Loucy (cell line): ENCODE measurements around the gene METTL15.

Source experiments
- H2AFZ ChIP-seq: fragments of 200-600 bp; sonication (generic); 2 replicates; pipeline ENCODE4 v1.6.0; 2016; ENCODE audit warnings: antibody characterized with exemption, mild to moderate bottlenecking, low read length, moderate library complexity
- H3F3A ChIP-seq: fragments of 200-600 bp; 2 replicates; pipeline ENCODE4 v1.6.0; 2016; ENCODE audit warnings: antibody characterized with exemption, low read depth, mild to moderate bottlenecking
- H3K27me3 ChIP-seq: fragments of 200-600 bp; sonication (generic); 2 replicates; pipeline ENCODE4 v1.6.1; 2014; ENCODE audit warnings: low read length, mild to moderate bottlenecking; ENCODE audit not compliant: insufficient read depth, poor library complexity, severe bottlenecking
- H3K36me3 ChIP-seq: fragments of 200-600 bp; sonication (generic); 2 replicates; pipeline ENCODE4 v1.6.1; 2016; ENCODE audit warnings: low read length; ENCODE audit not compliant: insufficient read depth
- H3K4me1 ChIP-seq: fragments of 200-600 bp; sonication (generic); 2 replicates; pipeline ENCODE4 v1.5.1; 2014; ENCODE audit warnings: low read length, mild to moderate bottlenecking; ENCODE audit not compliant: insufficient read depth, poor library complexity, severe bottlenecking
- H3K4me2 ChIP-seq: fragments of 200-600 bp; sonication (generic); 2 replicates; pipeline ENCODE4 v1.6.0; 2014; ENCODE audit warnings: antibody characterized with exemption, low read length, low read depth, mild to moderate bottlenecking; ENCODE audit not compliant: poor library complexity, severe bottlenecking
- H3K4me3 ChIP-seq: fragments of 200-600 bp; sonication (generic); 2 replicates; pipeline ENCODE4 v1.5.1; 2014; ENCODE audit warnings: low read length, mild to moderate bottlenecking, mixed read lengths; ENCODE audit not compliant: poor library complexity, severe bottlenecking
- H3K79me2 ChIP-seq: fragments of 200-600 bp; sonication (generic); 2 replicates; pipeline ENCODE4 v1.6.1; 2014; ENCODE audit warnings: low read length; ENCODE audit not compliant: insufficient read depth
- H3K9ac ChIP-seq: fragments of 200-600 bp; sonication (generic); 2 replicates; pipeline ENCODE4 v1.6.0; 2014; ENCODE audit warnings: mild to moderate bottlenecking, low read depth, low read length, moderate library complexity; ENCODE audit not compliant: poor library complexity, severe bottlenecking
- H3K9me2 ChIP-seq: fragments of 200-600 bp; sonication (generic); replicated peaks from 2 replicates; pipeline ENCODE4 v1.6.1; 2016; ENCODE audit warnings: low read depth, low read length, mixed read lengths
- H3K9me3 ChIP-seq: fragments of 200-600 bp; sonication (generic); 2 replicates; pipeline ENCODE4 v1.6.1; 2014; ENCODE audit warnings: mild to moderate bottlenecking, antibody characterized with exemption, low read length, low read depth; ENCODE audit not compliant: insufficient read depth
- H4K20me1 ChIP-seq: fragments of 200-600 bp; sonication (generic); 2 replicates; pipeline ENCODE4 v1.6.0; 2014; ENCODE audit warnings: antibody characterized with exemption, low read length, mild to moderate bottlenecking; ENCODE audit not compliant: insufficient read depth, poor library complexity, severe bottlenecking
- CTCF ChIP-seq: fragments of 200-600 bp; sonication (generic); conservative IDR thresholded peaks from 2 replicates; pipeline ENCODE4 v1.5.1; 2014; ENCODE audit warnings: mild to moderate bottlenecking, antibody characterized with exemption, low read length
- EZH2phosphoT487 ChIP-seq: fragments of 200-600 bp; IDR thresholded peaks from 2 replicates; pipeline ENCODE4 v1.6.1; 2018; ENCODE audit warnings: antibody characterized with exemption, mild to moderate bottlenecking, moderate library complexity, borderline replicate concordance

Gene METTL15

DNA sequence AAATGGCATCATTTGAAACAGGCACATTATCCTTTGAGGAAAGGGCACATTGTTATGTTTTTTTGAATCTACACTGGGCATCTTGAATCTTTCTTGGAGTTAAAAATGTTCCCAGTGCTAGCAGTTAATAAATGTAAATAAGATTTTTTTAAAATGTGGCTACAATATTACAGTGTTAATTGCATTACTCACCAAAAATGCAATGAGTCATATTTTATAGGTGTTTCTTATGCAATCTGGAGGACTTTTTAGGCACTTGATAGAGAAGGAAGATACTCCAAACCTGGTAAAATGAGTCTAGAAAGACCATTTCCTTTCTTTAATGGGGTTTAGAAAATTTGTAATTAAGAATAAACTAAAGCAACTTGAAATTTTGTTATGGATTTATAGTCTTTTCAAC, 238.0 kb downstream of the METTL15 start:
- Histone ChIP-seq H3K9me2 (no peaks in the 10 kb centered on the region), H3K27me3 (no peaks in the 10 kb centered on the region), H3K9me3 (no peaks in the 10 kb centered on the region), H3K36me3 (no peaks in the 10 kb centered on the region), H3K9ac (no peak overlapping the region), H3K4me1 (peaks cover 13% of the 10 kb centered on the region), H3F3A (no peaks in the 10 kb centered on the region), H2AFZ (no peak overlapping the region), H4K20me1 (no peaks in the 10 kb centered on the region), H3K4me3 (no peak overlapping the region), H3K79me2 (no peaks in the 10 kb centered on the region), H3K4me2 (no peak overlapping the region)
- TF ChIP-seq CTCF (no peak), EZH2phosphoT487 (no peak)

DNA sequence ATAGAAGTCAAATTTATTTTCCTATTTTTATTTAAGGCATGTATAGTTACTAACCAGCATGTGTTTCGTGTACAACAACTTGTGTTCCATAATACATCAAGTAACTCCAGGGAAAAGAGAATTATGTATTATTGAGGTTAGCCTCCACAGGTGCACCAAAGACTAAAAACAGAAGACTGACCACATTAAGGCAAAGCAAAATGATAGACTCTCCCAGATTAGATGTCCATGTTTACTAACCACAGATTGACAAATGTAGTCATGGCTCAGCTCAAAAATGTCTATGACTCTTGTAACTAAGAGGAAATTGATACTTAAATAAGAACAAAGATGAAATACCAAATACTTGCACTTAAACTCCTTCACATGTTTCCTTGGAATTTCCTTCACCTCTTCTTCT, 238.5 kb downstream of the METTL15 start:
- no peaks in the 10 kb centered on the region for H3K79me2 ChIP-seq
- H2AFZ ChIP-seq = no peak overlapping the region
- H3K9me3 ChIP-seq = no peaks in the 10 kb centered on the region
- no peak overlapping the region for H3K9ac ChIP-seq
- no peak overlapping the region for H3K4me3 ChIP-seq
- H3K36me3 ChIP-seq = no peaks in the 10 kb centered on the region
- H3K9me2 ChIP-seq = no peaks in the 10 kb centered on the region
- H3F3A ChIP-seq = no peaks in the 10 kb centered on the region
- TF ChIP-seq CTCF (no peak), EZH2phosphoT487 (no peak)
- H3K27me3 ChIP-seq = no peaks in the 10 kb centered on the region
- H4K20me1 ChIP-seq = no peaks in the 10 kb centered on the region
- no peak overlapping the region for H3K4me2 ChIP-seq
- H3K4me1 ChIP-seq = peaks cover 13% of the 10 kb centered on the region

DNA sequence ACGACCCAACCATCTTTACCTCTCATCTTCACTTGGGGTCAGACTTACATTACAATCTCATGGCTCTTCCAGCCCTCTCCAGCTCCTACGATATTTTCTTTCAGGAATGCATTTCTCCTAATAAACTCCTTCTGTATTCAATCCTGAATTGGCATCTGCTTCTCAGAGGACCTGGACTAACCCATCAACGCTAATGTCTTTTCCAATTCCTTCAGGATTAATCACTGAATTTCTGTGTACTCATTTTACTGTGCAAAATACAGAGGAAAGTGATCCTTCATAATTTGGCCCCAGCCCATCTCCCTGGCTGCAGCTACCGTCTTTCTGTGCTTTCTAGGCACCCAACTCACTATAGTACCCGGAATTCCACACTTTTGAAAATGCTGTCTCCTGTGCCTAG, 239.2 kb downstream of the METTL15 start:
- Histone ChIP-seq H3K4me1 (peaks cover 13% of the 10 kb centered on the region), H3K9ac (no peak overlapping the region), H3K4me3 (no peak overlapping the region), H4K20me1 (no peaks in the 10 kb centered on the region), H3F3A (no peaks in the 10 kb centered on the region), H2AFZ (no peak overlapping the region), H3K9me3 (no peaks in the 10 kb centered on the region), H3K27me3 (no peaks in the 10 kb centered on the region), H3K9me2 (no peaks in the 10 kb centered on the region), H3K36me3 (no peaks in the 10 kb centered on the region), H3K79me2 (no peaks in the 10 kb centered on the region), H3K4me2 (no peak overlapping the region)
- no peak for TF ChIP-seq EZH2phosphoT487
- no peak for TF ChIP-seq CTCF
